Measurements from ENCODE around the gene INAFM1. TPM values are rescaled to one million over a fixed set of nuclear protein-coding genes. Genes with fewer than 3 reads are reported as not detected.

Gene INAFM1
- 10 to 100 TPM; 14.0 to 16.1 TPM for total RNA-seq

DNA sequence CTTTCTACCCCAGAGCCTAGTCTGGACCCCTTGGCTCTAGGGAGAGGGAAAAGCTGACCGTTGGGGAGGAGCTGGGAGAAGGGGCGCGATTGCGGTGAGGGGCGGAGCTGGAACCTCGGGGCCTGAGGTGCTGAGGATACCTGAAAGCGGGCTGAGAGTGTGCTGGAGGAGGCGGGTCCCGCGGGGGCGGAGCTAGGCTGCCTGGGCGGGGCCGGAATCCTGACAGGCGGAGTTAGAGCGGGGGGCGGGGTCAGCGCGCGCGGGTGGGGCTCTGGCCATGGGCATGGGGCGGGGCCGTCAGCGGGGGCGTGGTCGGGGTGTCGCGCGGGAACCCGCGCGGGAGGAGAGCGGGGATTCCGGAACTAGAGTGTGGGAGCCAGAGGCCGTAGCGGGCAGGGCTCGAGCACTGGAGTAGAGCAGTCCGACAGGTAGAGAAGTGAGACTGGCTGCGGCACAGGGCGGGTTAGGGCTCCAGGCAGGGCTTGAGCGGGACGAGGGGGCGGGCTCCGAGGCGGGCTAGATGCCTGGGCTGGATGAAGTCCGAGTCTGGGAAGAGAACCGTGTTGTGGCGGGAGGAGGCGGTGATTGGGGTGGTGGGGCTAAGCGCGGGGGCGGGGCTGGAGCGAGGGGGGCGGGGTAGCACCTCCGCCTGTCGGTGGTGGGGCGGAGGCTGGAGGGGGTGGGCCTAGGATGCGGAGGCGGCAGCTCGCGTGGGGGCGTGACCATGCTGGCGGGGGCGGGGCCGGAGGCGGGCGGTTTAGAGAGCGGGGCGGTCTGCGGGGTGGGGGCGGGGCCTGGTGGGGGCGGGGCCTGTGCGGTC is at the start of gene INAFM1:
INAFM1 (plus strand) TSS at position 815 of the 820 bp plus-strand sequence. CDS start 35 bp downstream, outside the sequence.
- ATAC-seq (peak; percentile 87 to 91), DNase-seq (ENCODE audit: low spot score) (peak; percentile 98)
- no peaks in the 10 kb centered on the region for H3K36me3 Mint-ChIP-seq
- H3K9me3 Mint-ChIP-seq: no peaks in the 10 kb centered on the region
- H3K27ac Mint-ChIP-seq: peak within 1 kb of the TSS; percentile 95 to 96
- no peaks in the 10 kb centered on the region for H3K27me3 Mint-ChIP-seq
- H3K4me1 Mint-ChIP-seq (ENCODE audit: low read depth in 2 of 2): peaks cover 25 to 30% of the 10 kb centered on the region in 2 donors
- peak within 1 kb of the TSS; percentile 90 for H3K4me3 Mint-ChIP-seq

DNA sequence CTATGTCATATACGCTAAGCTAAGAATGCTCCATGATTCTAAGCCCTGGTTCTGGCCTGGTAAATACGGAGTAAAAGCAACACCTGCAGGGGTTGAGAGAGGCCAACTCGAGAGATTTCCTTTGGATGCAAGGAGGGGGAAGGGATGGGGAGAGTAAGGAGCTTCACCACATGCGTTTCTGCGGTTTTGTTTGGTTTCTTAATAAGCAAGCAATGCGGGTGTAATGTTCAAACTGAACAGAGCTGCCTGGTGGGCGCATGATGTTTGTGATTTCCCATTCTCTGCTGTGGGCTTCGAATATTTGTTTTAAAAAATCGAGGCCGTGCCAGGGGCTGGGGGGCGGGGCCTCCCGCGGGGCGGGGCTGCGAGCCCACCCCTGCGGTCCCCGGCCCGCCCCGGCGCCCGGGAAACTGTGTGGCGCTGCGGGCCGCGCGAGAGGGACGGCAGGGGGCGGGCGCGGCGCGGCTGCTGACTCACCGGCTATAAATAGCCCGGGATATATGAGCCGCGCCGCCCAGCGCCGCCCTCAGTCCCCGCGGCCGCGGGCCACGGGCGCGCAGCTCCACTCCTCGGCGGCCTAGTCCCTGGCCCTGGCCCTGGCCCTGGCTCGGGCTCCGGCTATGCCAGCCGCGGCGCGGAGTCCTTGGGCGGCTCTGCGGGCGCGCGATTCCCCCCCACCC is 48.8 kb upstream of the INAFM1 start:
- Mint-ChIP-seq H3K9me3 (no peaks in the 10 kb centered on the region), H3K4me1 (ENCODE audit: low read depth in 2 of 2) (peaks cover 10 to 15% of the 10 kb centered on the region in 2 donors), H3K36me3 (no peaks in the 10 kb centered on the region), H3K4me3 (peak overlapping the region; percentile 78), H3K27me3 (no peaks in the 10 kb centered on the region), H3K27ac (peak overlapping the region; percentile 71 to 78)
- ATAC-seq (peak; percentile 84 to 86), DNase-seq (ENCODE audit: low spot score) (peak; percentile 94)

DNA sequence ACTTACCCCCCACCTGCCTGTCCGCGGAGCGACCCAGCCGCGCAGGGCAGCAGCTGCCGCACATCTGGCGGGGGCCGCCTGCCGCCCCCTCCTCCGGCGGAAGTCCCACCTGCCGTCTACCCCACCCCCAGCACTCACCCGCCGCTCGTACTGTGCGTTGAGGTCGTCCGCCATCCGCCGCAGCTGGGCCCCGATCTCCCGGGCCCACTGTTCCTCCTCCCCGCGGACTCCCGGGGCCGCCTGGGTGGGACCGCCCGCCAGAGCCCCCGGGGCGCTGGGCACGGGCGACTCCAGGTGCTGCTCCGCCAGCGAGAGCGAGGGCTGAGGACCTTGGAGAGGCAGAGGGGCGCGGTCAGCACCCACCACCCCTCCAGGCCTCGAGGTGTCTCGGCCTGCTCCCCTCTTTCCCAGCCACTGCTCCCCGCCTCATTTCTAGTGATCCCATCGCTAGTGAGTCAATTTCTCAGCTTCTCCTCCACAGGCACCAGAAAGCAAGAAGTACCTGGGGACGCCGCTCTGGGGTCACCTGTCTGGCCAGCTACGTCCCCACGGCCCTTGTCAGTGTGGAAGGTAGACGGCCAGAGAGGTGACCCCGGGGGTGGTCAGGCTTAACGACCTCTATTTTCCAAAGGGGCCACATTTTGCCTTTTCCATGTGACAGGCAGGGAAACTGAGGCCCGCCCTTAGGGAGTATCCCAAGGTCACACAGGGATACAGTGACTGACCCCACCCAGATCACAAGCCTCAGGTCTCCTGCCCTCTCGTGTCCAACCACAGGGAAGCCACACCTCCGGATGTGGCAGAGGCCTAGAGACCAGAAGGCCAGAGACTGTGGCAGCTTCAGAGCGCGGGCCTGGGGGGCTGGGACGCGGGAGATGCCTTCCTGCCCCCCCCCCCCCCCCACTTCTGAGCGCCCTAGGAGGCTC is 48.0 kb upstream of the INAFM1 start:
- Mint-ChIP-seq H3K27me3 (no peaks in the 10 kb centered on the region), H3K9me3 (no peaks in the 10 kb centered on the region), H3K4me3 (peak overlapping the region; percentile 78), H3K27ac (peak overlapping the region in 1 of 2 donors; percentile 90), H3K36me3 (no peaks in the 10 kb centered on the region), H3K4me1 (ENCODE audit: low read depth in 2 of 2) (peaks cover 14 to 20% of the 10 kb centered on the region in 2 donors)
- DNase-seq (ENCODE audit: low spot score) (peak; percentile 93), ATAC-seq (peak; percentile 48 to 52)

DNA sequence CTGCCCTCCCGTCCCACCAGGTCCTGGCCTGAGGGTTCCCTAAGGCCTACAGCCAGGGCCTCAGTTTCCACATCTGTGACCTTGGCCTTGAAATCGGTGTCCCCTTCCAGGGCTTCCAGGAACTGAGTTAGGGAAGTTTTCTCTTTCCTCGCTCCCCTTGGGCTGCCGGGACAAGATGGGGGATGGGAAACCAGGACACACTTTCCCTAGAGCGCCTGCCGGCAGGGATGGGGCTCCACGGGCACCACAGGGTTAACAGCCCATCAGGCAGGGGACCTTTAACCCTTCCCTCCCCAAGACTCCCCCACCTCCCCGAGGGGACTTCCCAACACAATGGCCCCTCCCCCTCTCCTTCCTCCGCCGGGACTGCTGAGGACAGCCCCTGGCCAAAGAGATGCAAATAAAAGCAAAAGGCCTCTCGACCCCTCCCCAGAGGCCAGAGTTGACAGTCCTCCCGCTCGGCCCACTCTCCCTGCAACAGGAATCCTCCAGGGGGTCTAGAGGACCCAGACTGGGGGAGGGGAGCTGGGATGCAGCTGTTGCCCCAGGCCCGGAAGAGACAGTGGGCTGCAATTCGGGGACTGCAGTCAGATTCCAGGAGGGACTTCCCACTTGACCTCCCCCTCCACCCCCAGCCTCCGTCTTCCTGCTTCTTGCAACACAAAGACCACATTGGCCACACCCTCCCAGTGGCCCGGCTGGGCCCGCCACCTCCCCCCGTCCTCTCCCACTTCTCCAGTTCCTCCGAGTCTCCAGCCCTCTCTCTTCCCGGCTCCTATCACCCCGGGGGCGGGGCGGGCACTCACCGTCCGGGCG is 47.1 kb upstream of the INAFM1 start:
- peak overlapping the region in 1 of 2 donors; percentile 90 for H3K27ac Mint-ChIP-seq
- ATAC-seq: peak; percentile 12 to 37

DNA sequence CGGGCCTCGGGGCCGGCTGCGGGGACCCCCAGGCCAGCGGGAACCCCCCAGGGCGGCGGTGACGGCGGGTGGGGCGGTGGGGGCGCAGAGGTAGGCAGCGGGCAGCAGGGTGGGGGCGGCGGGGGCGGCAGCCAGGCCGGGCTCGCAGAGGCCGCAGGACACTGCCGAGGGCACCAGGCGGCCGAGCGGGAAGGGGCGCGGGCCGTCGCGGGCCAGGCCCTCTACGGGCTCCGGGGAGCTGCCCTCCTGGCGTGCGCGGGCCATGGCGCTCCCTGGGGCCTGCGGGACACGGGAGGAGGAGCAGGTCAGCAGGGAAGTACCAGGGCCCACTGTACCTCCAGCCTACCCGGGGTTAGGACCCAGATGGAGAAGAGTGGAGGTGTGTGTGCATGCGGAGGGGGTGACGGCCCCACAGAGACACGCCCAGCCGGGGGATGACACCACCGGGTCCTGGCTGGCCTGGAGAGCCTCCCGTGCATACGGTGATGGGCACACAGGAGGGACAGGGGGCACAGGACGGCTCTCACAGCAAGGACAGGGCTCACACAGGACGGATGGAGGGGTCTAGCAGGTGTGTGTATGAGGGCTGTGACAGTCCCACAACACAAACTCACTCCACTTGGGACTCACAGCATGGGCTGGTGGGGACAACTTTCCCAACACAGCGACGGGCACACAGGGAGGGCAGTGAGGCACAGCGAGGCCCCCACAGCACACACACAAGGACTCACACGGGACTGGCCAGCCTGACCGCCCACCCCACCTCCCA is 46.3 kb upstream of the INAFM1 start:
- Mint-ChIP-seq H3K36me3 (no peaks in the 10 kb centered on the region), H3K4me1 (ENCODE audit: low read depth in 2 of 2) (peaks cover 24 to 34% of the 10 kb centered on the region in 2 donors), H3K9me3 (no peaks in the 10 kb centered on the region), H3K4me3 (peak overlapping the region; percentile 78), H3K27me3 (no peaks in the 10 kb centered on the region), H3K27ac (no peak overlapping the region)
- ATAC-seq: peak in 1 of 2 donors; percentile 0
- peak; percentile 68 for DNase-seq (ENCODE audit: low spot score)

More for the DNA sequence above, 47.1 kb upstream of the INAFM1 start:
- no peaks in the 10 kb centered on the region for H3K9me3 Mint-ChIP-seq
- H3K4me3 Mint-ChIP-seq: peak overlapping the region; percentile 78
- H3K36me3 Mint-ChIP-seq: no peaks in the 10 kb centered on the region
- DNase-seq (ENCODE audit: low spot score): peak; percentile 92
- H3K4me1 Mint-ChIP-seq (ENCODE audit: low read depth in 2 of 2): peaks cover 20 to 29% of the 10 kb centered on the region in 2 donors
- H3K27me3 Mint-ChIP-seq: no peaks in the 10 kb centered on the region

DNA sequence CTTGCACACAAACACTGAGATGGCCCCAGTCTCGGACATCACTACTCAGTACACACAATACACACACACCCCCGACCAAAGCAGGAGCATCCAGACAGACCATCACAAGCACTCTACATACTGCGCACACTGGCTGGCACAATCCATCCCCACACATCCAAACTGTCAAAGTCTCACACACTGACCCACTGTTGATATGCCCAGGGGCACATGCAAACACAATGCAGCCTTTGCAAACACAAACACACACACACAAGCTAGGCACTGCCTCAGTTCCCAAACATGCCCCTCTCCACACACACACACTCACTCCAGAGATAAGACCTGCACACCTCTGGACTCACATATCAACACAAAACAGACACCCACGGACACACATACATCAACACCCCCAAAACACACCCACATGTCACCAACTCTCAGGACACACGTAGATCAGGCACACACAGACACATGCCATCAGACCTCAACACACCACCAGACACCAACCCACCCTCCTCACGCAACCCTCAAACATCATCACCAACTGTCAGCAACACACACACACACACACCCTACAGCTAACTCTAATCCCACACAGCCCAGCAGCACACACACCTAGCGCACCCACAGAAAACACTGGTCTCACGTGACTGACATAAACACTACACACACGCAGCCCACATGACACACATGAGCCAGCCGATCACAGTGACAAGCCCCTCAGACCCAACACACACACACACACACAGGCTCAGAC is 45.6 kb upstream of the INAFM1 start:
- peaks cover 24 to 34% of the 10 kb centered on the region in 2 donors for H3K4me1 Mint-ChIP-seq (ENCODE audit: low read depth in 2 of 2)
- no peak overlapping the region for H3K27ac Mint-ChIP-seq
- H3K27me3 Mint-ChIP-seq: no peaks in the 10 kb centered on the region
- ATAC-seq (no peak), DNase-seq (ENCODE audit: low spot score) (no peak)
- H3K36me3 Mint-ChIP-seq: no peaks in the 10 kb centered on the region
- H3K9me3 Mint-ChIP-seq: no peaks in the 10 kb centered on the region
- H3K4me3 Mint-ChIP-seq: no peak overlapping the region

DNA sequence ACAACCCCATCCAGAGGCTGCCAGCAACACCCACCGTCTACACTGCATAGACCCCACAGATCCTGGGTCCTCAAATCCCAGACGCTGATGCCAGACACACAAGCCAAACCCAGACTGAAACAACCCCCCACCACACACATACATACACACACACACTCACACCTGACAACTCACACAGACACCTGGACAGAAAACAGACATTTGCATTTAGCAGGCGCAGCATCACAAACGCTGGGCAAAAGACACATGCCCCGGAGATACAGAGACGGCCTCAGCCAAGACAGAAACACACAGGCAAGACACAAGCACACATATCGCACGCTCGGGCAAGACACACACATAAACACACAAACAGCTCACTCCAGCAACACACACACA is 45.0 kb upstream of the INAFM1 start:
- peaks cover 24 to 34% of the 10 kb centered on the region in 2 donors for H3K4me1 Mint-ChIP-seq (ENCODE audit: low read depth in 2 of 2)
- no peak overlapping the region for H3K27ac Mint-ChIP-seq
- H3K9me3 Mint-ChIP-seq: no peaks in the 10 kb centered on the region
- H3K36me3 Mint-ChIP-seq: no peaks in the 10 kb centered on the region
- no peak overlapping the region for H3K4me3 Mint-ChIP-seq
- ATAC-seq (no peak), DNase-seq (ENCODE audit: low spot score) (no peak)
- H3K27me3 Mint-ChIP-seq: no peaks in the 10 kb centered on the region

DNA sequence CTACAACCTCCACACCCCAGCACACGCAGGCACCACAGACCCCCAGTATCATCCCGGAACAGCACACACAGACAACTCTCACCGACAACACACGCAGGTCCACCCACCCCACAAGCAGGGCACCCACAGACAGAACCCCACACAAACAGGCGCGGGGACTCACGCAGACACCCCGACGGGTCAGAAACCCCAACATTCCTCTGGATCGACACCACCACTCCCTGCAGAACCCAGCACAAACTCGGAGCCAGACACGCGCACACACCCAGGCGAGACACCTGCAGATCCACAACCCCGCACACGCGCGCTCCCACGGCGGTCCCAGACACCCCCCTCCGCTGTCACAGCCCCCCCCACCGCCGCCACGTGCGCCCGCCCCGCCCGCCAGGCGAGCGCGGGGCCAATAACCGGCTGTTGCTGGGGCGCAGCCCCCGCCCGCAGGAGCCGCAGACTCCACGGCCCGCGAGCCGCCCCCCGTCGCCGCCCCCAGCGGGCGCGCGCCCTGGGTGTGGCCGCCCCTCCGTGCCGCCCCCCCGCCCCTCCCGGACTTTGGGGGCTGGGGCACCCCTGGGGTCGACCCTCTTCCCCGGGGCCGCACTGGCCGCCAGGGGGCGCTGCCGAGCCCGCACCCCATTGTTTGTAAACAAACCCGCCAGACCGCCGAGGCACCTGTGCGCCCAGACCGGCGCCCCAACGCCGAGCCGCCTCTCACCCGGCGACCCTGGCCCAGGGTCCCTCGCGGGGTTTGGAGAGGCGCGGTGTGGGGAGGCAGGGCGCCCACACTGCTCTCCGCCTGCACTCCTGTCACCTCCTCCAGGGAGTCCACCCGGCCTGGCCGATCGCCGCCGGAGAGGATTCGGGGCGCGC is 44.4 kb upstream of the INAFM1 start:
- ATAC-seq: peak; percentile 1 to 9
- no peaks in the 10 kb centered on the region for H3K36me3 Mint-ChIP-seq
- peaks cover 24 to 33% of the 10 kb centered on the region in 2 donors for H3K4me1 Mint-ChIP-seq (ENCODE audit: low read depth in 2 of 2)
- H3K4me3 Mint-ChIP-seq: no peak overlapping the region
- H3K27me3 Mint-ChIP-seq: no peaks in the 10 kb centered on the region
- no peaks in the 10 kb centered on the region for H3K9me3 Mint-ChIP-seq
- peak; percentile 87 for DNase-seq (ENCODE audit: low spot score)
- H3K27ac Mint-ChIP-seq: no peak overlapping the region

DNA sequence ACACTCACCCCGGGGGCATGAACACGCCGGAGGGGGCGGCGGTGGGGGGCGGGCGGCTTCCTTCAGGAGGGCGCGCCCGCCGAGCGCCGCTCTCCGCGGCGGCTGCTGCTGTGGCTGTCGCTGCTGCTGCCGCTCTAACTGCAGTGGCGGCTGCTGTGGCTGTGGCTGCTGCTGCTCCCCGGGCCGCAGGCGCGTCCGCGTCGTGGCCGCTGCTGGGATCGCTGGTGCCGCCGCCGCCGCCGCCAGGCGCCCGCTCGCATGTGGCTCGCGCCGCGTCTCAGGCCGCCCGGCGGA is 43.8 kb upstream of the INAFM1 start, which contains the start of gene BBC3:
BBC3 (minus strand) TSS at position 279 of the 294 bp plus-strand sequence. CDS start 2,768 bp downstream, outside the sequence.
- H3K36me3 Mint-ChIP-seq: no peaks in the 10 kb centered on the region
- peaks cover 19 to 28% of the 10 kb centered on the region in 2 donors for H3K4me1 Mint-ChIP-seq (ENCODE audit: low read depth in 2 of 2)
- no peaks in the 10 kb centered on the region for H3K9me3 Mint-ChIP-seq
- no peak for ATAC-seq
- H3K4me3 Mint-ChIP-seq: peak within 1 kb of the TSS; percentile 85
- peak within 1 kb of the TSS; percentile 49 to 72 for H3K27ac Mint-ChIP-seq
- DNase-seq (ENCODE audit: low spot score): no peak
- peaks cover 0 to under 1% of the 10 kb centered on the region in 2 donors for H3K27me3 Mint-ChIP-seq

DNA sequence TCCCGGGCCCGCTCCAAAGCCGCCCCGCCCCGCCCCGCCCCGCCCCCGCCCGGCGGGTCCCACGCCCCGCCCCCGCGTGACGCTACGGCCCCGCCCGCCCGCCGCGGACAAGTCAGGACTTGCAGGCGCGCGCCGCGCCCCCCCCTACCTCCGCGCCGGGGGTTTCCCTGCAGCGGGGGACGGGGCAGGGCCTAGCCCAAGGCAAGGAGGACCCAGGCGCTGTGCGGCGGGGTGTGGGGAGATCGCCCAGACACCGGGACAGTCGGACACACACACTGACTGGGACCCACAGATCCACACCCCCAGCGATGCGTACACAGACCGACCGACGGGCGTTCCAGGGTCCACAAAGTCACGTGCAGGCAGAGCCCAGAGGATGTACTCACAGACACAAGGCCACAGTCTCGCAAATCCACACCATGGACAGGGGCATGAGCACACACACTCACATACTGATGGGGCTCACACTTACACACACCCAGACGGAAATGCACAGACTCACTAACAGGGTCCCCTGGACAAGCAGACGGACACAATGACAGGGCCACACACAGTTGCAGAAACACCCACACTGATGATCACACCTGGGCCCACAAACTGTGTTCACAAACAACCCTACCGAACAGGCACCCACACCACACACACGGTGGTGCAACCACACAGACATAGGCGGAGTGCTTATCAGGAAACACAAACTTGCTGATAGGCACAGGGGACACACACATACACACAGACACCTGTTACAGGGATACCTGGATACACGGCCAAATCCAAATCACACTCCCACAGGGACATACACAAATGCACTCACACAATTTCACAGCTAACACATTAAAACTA is 43.2 kb upstream of the INAFM1 start:
- Mint-ChIP-seq H3K27me3 (peaks cover 0 to 3% of the 10 kb centered on the region in 2 donors), H3K9me3 (no peaks in the 10 kb centered on the region), H3K4me3 (peak overlapping the region; percentile 85), H3K4me1 (ENCODE audit: low read depth in 2 of 2) (peaks cover 19 to 28% of the 10 kb centered on the region in 2 donors), H3K36me3 (no peaks in the 10 kb centered on the region), H3K27ac (peak overlapping the region; percentile 49 to 72)
- ATAC-seq: peak; percentile 74 to 77
- DNase-seq (ENCODE audit: low spot score): peak; percentile 94

Measured in natural killer cell treated with Interleukin-12 subunit alpha and Interleukin-12 subunit beta and Interleukin-15 and Interleukin-18, amount 100 ng/mL, for 72 hours (primary cell).